ENCODE data around the gene STXBP6.
A peak's percentile ranks its signal among the peaks of the same experiment; 100 is the strongest.

Gene STXBP6

DNA sequence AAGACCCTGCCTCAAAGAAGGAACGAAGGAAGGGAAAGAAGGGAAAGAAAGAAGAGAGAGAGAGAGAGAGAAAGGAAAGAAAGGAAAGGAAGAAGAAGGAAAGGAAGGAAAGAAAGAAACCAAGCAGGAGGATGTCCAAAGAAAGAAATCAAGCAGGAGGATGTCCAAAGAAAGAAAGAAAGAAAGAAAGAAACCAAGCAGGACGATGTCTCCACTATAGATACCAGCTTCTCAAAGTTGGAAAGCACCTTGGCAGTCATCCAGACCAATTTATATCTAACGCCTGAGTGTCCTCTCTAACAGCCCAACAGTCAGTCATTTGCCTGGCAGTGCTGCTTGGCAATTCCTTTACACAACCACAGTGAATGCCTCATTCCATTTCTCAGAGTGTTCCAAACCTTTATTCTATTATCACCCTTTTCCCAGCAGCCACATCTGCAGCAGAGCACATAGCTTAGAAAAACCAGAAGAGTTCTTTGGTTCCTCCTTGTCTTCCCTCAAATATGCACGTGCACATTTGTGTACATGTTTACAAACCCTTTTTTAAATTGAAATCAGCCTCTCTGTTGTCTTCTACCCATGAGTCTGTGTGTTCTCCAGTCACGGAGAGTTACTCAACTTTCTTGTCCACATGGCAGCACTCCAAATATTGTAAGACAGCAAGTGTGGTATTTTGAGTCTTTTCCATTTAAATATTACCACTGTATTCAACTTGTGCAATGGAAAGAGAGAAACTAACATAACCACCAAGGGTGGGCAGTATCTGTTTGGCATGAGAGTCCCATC is 138.4 kb downstream of the STXBP6 start:
- DNase-seq: peak; percentile 89

DNA sequence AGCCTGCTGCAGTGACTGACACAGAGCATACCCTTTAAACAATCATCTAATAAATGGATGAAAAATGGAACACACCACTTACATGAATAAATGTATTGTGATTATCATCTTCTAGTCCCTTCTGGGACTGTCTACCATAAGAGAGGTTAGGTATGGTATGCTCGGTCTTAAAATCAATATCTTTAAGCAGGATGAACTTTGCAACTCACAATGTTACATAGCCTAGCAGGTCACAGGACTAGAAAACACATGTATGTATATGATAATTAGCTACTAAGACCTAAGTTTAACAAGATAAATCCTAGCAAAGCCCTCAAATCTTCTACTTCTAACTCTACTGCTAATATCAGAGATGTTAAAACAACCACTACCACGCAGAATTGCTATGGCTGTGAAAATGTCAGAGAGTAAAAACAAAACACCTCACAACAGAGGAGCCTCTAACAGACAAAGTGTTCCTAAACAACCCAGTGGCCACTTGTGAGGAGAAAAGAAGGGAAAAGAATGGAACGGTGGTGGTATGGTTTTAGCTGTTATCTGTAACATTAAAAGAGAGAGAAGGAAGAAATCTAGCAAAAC is 139.4 kb downstream of the STXBP6 start:
- DNase-seq: no peak

DNA sequence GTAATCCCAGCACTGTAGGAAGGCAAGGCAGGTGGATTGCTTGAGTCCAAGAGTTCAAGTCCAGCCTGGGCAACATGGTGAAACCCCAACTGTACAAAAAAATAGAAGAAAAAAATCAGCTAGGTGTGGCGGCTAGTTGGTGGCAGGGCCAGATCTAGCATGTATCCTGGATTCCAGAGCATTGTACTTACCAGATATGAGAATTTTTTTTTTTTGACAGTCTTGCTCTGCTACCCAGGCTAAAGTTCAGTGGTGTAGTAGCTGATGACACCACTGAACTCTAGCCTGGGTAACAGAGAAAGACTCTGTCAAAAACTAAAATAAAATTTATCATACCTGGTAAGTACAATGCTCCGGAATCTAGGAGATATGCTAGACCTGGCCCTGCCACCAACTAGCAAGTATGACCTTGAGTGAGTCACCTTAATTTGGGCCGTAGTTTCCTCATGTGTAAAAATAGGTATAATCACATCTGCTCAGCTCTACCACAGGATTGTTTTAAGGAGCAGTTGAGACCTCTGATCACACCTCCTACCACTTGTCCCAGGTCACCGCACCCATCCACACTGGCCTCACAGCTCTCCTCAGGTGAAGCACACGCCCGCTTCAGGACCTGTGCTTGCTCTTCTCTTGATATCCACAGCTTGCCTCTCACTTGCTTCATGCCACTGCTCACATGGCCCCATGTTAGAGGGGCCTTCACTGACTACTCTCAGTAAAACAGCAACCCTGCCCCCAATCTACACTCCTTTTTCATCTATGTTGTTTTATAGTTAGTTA is 140.2 kb downstream of the STXBP6 start:
- DNase-seq: no peak

DNA sequence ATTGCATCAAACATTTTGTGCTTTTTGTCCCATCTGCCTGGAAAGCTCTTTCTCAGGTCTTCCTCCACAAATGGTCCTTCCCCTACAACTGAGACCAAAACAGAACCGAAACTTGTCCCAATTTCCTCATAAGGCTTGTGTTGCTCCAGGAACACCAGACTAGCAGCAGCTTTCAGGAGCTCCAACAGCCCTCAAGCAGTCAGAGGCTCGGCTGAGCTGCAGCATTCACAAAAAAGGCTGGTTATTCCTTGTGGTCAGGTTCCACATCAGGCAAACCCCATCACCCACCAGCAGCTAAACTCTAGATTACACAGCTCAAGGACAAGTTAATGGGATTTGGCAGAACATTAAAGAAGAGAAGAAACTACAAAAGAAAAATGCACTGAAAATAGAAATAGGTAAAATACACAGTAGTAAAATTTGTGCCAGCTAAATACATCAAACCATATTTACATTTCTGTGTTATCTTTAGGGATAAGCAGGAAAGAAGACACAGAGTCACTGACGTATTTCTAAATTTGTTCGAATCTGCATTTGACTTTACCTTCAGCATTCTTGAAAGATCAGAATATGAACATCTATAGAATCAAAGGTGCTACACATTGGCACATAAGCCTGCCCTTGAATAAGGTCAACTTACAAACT is 141.2 kb downstream of the STXBP6 start:
- no peak for DNase-seq

DNA sequence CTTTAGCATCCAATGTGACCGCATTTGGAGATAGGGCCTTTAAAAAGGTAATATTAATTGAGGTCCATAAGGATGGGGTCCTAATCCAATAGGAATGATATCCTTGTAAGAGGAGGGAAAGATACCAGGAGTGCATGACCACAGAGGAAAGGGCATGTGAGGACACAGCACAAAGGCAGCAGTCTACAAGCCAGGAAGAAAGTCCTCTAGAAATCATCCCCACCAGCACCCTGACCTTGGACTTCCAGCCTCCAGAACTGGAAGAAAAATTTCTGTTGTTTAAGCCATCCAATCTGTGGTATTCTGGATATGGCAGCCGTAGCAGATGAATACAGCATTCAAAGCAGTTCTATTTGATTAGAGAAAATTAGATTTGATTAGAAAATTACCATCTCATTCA is 145.4 kb downstream of the STXBP6 start:
- no peak for DNase-seq

DNA sequence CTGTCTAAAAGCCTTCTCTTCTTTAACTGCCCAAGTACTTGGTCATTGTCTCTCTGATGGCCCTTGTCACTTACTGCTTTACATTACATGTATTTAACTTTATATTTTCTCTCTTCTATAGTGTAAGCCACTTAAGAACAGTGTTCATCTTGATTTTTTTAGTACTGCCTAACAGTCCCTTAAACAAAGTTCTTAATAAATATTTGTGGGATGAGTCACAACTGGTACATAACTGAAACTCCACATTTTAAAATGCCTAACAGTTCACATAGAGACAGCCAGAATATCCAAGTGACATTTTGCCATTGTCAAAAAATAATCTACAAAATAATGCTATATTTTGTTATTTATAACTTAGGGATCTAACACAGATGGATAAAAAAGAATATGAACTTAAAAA is 146.6 kb downstream of the STXBP6 start:
- peak; percentile 72 for DNase-seq

DNA sequence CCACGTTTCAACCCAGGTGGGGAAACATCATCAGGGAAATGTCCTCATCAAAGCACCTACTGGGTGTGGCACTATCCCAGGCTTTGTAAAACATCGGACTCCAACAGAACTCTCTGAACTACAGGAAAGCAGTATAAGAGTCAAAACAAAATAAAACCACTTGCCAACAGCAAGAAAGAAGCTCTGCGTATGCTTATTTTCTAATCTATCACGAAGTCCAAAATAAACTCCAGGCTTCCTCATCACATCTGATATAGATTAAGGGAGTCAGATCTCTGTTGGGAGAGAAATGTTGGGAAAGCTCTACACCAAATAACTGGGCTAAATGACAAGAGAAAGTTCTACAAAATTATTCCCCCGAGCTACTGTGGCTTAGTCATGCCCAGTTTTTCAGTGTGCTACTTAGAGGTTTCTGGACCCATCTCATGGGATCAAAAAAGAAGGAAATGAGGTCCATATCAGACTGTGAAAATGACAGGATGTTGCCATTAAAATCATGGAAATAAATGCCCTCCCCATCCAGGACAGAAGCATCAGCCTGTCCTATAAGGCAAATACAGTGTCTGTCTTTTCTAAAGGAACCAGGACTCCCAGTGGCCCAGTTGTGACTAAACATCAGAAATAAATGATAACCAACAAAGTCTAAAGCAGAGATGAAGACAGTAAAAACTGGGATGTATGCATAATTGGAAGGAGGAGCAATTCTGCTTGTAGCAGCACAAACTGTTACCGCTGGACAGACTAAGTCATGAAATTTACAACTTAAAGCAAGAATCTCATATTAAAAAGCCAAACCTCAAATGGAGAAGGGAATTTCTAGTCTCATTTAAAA is 149.5 kb downstream of the STXBP6 start:
- peak; percentile 88 for DNase-seq

DNA sequence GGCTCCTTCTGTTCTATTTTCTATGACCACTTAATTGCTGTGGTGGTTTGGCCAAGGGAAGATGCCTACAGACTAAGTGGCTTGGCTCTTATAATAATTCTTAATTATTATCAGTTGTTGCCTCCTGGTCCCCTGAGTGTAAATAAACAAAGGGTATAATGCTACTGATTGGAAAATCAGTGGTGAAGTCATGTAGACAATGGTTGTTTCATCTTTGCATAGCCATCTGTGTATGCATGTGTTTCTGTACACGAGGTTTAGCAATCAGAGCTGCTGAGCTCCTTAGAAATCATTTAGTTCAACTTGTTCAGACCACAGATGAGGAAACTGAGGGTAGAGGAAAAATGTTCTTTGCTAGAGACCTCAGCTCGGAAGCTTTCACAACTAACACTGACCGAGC is 152.2 kb downstream of the STXBP6 start:
- DNase-seq: no peak

DNA sequence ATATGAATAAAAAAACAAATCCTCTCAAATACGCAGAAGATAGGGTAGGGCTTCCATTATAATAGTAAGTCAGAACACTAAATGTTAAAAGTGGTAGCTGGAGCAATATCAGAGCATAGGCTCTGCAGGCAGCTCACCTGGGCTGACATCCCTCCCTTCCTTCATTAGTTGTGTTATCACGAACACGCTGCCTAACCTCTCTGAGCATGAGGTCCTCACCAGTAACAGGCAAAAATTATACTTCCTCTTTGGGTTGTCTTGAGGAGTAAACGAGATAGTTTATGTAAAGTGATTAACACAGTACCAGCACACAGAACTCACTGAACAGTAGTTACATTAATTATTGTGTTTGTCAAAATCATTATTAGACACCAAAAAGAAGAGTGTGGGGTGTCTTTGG is 154.3 kb downstream of the STXBP6 start:
- no peak for DNase-seq

DNA sequence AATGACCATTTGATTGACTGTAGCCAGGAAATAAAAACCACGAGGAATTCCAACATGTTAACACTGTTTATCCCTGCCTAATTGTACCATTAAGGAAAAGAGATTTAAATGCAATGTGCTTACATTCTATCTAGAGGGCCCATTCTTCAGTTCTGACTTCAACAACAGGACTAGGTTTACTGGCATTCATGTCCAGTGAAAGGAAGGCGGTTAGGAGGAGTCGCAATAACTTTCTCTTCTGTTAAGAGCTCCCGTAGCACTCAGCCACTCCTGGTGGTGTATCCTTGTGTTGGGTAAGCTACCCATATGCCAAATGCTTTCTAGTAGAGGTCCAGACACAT is 154.7 kb downstream of the STXBP6 start:
- peak; percentile 53 for DNase-seq

DNA sequence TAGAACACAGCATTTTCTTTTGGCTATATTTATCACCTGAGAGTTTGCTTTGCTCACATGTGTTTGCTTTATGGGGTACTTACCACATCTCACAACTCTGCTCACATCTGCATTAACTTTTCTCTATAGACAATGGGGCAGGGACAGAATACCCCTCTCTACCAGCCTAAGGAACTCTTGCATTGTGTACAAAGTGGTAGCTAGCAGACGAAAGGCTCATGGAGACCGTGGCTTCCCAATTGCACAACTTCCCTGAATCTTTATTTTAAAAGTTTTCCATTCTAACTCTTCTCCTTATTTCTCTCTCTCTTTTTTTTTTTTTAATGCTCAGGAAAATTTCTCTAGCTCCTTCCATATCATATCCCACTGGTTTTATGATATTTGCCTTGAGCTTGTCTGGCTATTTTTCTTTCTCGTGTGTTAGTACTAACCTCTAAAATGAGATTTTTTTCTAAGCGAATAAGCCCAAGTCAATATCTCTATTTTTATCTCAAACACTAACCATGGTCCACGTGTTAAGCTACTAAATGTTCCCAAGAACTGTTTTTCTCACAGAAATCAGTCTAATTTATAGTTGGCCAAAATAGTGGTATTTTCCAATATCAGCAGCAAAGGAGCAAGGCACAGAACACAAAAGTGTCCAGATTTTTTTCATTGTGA is 155.2 kb downstream of the STXBP6 start:
- DNase-seq: no peak

DNA sequence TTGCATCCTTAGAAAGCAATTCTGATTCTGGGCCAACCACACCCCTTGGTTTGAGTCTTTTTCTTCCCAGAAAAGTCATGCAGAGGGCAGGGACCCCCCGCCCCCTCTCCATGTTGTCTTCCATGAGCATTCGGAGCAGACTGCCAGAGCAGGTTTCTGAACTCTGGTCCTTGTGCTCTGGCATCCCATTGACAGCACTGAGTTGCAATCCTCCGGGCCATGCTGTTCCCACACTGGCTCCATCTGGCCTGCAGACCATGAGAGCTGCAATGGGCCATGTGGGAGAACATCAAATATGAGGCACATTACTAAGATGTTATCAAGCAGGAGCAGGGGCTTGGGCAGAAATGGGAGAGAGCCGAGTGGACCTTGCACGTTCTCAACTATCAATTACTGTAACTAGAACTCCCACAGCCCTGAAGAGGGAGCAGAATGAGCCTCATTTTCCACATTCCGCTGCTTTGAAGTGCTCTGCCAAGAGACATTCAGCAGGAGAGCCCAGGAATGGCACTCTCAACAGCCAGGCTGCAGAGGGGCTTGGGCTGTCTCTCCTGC is 157.4 kb downstream of the STXBP6 start:
- DNase-seq: no peak

DNA sequence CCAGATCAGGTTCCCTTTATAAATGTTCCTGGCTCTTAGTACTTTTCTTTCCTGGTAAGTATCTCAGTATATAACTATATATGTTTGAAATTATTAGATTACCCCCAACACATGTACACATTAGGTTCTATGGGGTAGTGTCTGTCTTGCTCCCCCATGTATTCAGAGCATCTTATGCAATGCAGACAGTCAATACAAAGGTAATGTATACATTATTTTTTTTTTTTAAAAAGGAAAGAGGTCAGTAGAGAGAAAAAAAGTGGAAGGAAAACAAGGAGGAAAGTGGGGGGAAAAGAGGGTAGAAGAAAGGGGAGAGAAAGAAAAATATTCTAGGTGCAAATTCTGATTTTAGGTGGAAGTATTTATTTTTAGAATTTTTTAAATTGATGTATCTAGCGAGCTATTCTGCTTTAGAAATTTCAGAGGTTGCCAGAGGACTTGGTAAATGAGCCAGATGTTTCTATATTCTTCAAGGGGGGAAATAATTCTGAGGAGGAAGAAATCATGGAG is 157.9 kb downstream of the STXBP6 start:
- DNase-seq: no peak

DNA sequence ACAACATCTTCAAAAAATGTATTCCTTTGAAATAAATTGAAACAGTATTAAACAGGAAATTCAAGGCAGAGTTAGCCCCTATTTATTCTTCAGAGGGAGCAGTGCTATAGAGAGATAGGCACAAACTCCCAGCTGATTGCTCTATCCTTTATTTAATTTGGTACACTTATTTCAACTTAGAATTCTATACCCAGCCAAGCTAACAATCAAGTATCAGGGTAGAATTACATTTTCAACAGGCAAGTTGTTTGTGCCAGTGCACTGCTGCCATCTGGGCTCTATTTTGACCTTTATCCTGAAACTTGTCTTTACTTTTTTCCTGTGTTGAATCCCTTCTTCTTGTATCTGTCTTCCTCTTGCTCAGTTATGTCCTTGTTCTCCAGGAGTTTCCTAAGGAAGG is 159.2 kb downstream of the STXBP6 start:
- no peak for DNase-seq

DNA sequence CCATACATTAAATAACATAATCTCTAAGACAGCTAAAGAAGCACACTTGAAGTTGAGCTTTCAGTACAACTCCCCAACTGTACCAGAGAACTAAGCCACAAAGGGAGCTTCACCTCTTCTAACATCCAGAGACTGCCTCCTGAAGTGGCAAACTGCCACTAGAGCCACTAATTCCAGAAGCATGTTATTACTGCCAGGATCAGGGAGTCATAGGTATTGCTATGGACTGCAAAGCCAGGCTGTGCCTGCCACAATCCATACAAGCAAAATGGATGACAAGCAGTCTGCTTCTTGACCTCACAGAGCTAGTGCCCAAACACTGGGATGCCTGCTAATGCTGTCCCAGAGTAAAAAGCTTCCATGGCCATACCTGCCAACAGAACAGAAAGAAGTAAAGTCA is 160.1 kb downstream of the STXBP6 start:
- no peak for DNase-seq

DNA sequence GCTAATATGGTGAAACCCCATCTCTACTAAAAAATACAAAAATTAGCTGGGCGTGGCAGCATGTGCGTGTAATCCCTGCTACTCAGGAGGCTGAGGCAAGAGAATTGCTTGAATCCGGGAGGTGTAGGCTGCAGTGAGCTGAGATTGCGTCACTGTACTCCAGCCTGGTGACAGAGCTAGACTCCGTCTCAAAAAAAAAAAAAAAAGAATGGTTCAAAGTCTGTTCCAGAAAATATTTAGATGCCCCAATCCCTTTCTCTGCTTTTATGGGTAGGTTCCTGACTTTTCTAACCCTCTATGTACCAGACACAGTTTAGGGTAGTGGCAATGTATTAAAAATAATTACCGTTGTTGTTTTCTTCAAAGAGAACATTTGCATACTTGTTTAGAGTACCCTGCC is 161.4 kb downstream of the STXBP6 start:
- no peak for DNase-seq

DNA sequence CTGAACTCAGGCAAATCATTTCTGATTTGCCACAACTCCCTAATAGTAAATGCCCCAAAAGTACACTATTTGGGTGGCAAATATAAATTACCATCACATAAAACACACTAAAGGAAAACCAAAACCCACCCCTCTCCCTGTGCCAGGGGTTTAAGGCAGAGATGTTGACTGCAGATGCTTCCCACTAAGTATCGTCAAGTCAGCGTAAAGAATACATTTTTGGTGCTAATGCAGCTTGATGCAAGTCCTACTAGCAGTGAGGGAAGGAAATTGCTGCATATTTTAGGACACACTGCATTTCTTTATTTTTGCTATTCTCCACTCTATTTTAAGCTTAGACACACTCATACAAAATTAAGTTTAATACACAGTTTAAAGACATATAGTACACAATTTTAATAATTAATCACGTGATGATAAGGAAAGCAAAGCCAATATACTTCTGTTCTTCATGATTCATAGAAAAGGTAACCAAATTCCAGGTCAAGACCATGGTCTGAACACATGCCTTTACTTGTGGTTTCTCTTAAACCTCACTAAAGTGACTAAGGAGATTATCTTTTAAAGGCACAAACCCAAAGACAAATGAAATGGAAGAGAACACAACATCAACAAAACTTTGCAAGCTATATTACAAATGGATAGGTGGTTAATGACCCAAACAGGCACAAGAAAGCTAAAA is 162.2 kb downstream of the STXBP6 start:
- DNase-seq: no peak

DNA sequence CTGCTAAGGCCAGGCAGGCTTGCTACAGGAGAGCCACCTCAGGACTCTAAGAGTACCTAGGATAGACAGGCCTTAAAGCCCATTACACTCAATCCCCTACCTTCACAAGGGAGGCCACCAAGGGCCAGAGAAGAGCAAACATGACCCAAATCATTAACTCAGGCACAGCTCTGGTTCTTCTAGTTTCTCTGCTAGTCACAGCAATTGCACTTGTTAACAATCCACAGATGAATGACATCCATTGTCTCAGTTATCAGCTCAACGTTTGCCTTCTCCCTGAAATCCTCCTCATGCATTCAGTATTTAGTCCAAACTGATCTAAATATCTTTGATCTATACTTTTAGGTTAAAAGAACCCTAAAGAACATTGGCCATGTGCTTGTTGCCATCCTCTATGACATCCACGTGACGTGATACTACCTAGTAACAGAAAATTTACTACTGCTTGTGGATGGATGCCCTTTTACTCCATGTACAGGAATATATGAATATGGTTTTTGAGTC is 164.5 kb downstream of the STXBP6 start:
- DNase-seq: no peak

DNA sequence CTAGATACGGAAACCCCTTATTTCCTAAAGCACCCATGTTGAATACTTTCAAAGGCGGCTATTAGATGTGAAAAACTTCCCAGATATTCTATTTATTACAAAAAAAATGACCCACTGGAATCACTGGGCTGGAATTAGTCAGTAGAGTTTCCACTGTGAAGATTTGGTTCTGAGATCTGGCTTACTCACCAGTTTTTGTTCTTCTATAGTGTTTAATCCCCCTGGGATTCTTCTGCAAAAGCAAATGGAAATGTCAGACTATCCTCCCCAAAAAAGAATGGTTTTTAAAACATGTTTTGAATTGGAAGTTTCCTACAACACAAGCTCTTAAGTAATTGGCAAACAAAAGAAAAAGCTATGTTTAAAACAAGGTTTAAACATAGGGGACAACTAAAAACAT is 166.4 kb downstream of the STXBP6 start:
- DNase-seq: peak; percentile 50

DNA sequence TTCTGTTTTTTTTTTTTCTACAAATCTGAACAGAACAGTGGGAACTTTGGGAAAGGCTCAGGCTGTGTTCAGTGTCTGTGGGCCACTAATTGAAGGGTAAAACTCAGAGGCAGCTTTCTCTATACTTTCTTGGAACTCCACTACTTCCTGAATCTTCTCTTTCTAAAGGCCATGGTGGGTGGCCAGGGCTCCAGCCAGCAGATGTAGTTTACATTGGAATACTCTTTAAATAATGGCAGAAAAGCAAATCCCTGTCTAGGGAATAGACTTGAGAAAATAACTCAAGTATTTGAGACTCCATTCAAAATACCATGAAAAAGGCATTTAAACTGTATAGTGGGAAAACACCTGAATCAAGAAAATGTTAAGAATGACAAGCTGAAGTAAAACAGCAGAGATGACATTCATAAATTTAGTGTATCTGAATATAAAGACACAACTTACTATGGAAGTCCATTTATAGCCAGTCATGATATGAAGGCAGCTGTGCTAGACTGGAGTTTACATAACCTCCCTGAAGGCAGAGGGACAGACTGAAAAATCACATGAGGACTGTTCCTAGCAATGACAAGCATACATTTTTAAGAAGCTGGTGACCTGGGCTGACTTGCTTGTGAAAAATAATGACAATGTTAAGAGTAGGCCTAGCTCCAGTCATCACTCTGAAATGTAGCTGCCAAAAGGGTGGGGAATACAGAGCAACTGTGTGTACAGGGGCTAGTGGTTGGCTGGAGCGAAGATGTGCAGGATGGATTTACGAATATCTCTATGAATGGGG is 168.6 kb downstream of the STXBP6 start:
- no peak for DNase-seq

Measured in fibroblast of skin of right quadriceps (primary cell).